HG02981 (cell line): ENCODE measurements around the gene USP12.
"Not testable (repeated sequence)": the region's sequence is repeated elsewhere in the genome, so short reads cannot be mapped to it uniquely, and the experiment has no call there.

Source experiments
- ATAC-seq: cut with Tn5 transposase; IDR thresholded peaks from one replicate; pipeline ENCODE4 v1.9.1; 2021; ENCODE audit warnings: mild to moderate bottlenecking, moderate library complexity; ENCODE audit not compliant: unreplicated experiment

The USP12 gene

GRCh38 chr13:27081893-27082679 lies 89.5 kb downstream of the USP12 start:
- ATAC-seq, result no peak

- ATAC-seq, result no peak
Observed at GRCh38 chr13:27080018-27080948, 91.3 kb downstream of the USP12 start.

- no peak for ATAC-seq
Observed at GRCh38 chr13:27079421-27079958, 92.1 kb downstream of the USP12 start.

- no peak for ATAC-seq
Observed at GRCh38 chr13:27077451-27077850, 94.2 kb downstream of the USP12 start.

GRCh38 chr13:27076421-27076820 lies 95.2 kb downstream of the USP12 start:
- ATAC-seq, result no peak

GRCh38 chr13:27073186-27073585 lies 98.4 kb downstream of the USP12 start:
- no peak for ATAC-seq

GRCh38 chr13:27066123-27066522 lies 105.5 kb downstream of the USP12 start:
- not testable (repeated sequence) for ATAC-seq

- no peak for ATAC-seq
Observed at GRCh38 chr13:27065582-27065981, 106.0 kb downstream of the USP12 start.

GRCh38 chr13:27064252-27064995 lies 107.2 kb downstream of the USP12 start:
- ATAC-seq, result no peak

GRCh38 chr13:27057817-27058216 lies 113.8 kb downstream of the USP12 start:
- no peak for ATAC-seq

- no peak for ATAC-seq
Observed at GRCh38 chr13:27055526-27055925, 116.1 kb downstream of the USP12 start.

GRCh38 chr13:27054760-27055159 lies 116.9 kb downstream of the USP12 start:
- ATAC-seq, result no peak

GRCh38 chr13:27053902-27054595 lies 117.6 kb downstream of the USP12 start:
- ATAC-seq, result no peak

GRCh38 chr13:27053210-27053884 lies 118.3 kb downstream of the USP12 start:
- no peak for ATAC-seq

GRCh38 chr13:27052551-27053208 lies 118.9 kb downstream of the USP12 start:
- ATAC-seq, result no peak

GRCh38 chr13:27047081-27047480 lies 124.5 kb downstream of the USP12 start:
- no peak for ATAC-seq

- peak; percentile 75 for ATAC-seq
Observed at GRCh38 chr13:27044837-27045570, 126.6 kb downstream of the USP12 start.

GRCh38 chr13:27043013-27043412 lies 128.6 kb downstream of the USP12 start:
- ATAC-seq, result no peak

- no peak for ATAC-seq
Observed at GRCh38 chr13:27041341-27041740, 130.3 kb downstream of the USP12 start.
